Stimulated activated CD4-positive, alpha-beta T cell treated with anti-CD3 and anti-CD28 coated beads, Interleukin-1b, Interleukin-23, amount 100 ng/mL, for 24 hours (primary cell): Measurements from ENCODE around the gene GRPEL1.
A peak's percentile ranks its signal among the peaks of the same experiment; 100 is the strongest.
"Not testable (repeated sequence)": the region's sequence is repeated elsewhere in the genome, so short reads cannot be mapped to it uniquely, and the experiment has no call there.

Source experiments
- DNase-seq, 4 experiments: peaks; one replicate each; pipeline ENCODE4 v3.0.0-alpha.2; 2020; ENCODE audit warnings: low read depth in 4 of 4, low spot score in 1 of 4

GRPEL1 gene

DNA sequence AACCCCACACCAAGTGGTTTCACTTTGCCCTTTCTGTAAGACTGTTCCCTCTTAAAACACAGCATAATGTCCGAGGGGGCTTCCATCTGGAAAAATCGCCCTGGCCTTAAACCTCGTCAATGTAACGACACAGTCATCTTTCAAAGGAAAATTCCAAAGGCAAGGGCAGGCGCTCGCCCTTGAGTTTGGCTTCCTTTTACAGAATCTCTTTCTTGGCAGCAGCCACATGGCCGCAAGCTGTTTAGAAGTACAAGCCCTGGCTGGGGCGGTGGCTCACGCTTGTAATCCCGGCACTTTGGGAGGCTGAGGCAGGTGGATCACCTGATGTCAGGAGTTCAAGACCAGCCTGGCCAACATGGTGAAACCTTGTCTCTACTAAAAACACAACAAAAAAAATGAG, 27.1 kb upstream of the GRPEL1 start:
- DNase-seq, result no peak

DNA sequence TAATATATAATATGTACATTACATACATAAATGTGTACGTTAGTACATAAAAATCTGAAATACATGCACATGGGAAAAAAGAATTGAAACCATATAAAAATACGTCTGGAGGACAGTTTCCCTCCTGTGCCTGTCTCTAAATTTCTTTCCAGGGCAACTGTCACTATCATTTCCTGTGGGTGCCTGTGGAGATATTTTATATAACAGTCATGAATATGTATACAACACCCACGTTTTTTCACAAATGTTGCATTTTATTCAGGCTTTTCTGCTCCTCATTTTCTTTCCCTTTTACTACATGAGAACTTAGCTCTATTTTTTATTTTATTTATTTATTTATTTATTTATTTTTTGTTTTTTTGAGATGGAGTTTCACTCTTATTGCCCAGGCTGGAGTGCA, 24.2 kb upstream of the GRPEL1 start:
- no peak for DNase-seq

DNA sequence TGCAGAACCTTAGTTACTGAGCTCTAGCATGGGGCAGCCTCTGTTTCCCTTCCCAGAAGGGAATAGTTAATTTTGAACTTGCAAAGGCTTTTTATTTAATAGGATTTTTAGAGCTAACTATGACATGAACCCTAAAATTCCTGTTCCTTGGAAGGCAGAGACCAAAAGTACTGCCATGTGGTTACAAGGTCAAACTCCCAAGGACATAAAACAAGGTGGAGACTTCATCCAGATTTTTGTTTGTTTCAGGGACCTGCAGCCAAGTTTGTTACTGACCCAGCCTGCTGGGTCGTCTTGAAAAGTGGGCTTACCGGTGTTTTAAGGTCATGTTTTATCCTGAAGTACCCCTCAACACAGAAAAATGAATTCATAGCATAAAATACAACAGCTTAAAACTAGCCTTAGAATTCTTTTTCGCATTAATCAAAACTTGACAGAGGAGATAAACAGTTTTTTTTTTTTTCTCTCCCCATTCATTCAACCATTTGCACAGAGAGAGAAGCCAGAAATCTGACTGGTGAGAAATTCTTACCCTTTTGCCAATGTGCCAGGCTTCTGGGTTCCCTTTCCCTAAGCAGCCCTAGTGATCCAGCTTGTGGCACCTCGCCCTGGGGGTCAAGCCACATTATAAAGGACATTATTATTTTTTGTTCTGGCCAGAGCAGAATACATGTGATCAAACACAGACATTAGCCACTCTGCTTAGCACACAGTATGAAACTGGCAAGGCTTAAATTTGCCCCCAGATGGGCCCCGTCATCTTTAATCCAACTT, 21.5 kb upstream of the GRPEL1 start:
- no peak for DNase-seq

GRCh38 chr4:7087036-7087435, 19.2 kb upstream of the GRPEL1 start:
- no peak for DNase-seq

DNA sequence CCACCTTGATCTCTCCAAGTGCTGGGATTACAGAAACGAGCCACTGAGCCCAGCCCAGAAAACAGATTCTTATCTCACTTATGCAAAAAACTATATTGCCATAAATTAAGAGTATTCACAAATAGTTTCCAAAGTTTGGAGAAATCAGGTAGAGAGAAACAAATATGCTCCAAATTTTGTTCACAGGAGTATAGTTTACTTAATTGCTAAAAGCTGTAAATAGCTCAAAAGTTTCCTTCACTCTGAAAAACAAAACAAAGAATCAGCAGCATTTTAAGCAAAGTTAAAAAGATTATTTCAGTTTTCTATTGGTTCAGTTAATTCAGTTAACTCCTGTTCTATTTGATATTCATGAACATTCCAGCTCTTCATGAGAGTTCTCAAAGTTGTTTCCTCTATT, 18.5 kb upstream of the GRPEL1 start:
- DNase-seq, result no peak

- DNase-seq, result not testable (repeated sequence)
Measured at GRCh38 chr4:7084564-7084961, 16.7 kb upstream of the GRPEL1 start.

DNA sequence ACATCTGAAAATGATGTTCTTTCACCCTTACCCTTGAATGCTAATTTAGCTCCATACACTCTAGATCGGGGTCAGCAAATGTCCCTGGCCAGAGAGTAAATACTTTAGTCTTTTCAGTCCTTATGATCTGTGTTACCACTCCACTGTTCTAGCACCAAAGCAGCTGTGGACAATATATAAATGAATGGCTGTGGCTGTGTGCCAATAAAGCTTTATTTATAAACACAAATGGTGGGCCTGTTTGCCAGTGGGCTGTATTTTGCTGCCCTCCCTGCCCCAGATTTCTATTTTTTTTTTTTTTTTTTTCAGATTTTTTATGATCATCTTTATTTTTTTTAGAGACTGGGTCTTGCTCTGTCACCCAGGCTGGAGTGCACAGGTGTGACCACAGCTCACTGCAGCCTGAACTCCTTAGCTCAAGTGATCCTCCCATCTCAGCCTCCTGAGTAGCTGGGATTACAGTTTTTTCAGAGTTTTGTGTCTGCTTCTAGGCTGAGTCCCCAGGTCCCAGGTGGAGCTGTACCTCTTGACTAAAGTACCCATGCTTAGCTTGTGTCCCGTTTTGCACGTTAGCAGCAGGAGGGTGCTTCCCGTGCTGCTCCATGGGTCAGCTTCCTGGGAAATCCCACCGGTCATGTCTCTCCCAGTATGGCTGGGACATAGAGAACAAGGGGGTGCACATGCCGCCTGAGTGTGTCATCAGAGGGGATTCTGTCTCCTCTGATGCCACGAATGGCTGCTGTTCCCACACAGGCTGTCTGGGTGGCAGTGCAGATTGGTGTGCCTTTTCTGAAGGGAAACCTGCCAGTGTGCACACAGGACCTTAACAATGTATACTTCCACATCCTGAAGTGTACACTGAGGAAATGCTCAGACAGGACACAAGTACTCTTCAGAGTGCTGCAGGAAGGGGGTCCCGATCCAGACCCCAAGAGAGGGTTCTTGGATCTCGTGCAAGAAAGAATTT, 16.0 kb upstream of the GRPEL1 start:
- no peak for DNase-seq

DNA sequence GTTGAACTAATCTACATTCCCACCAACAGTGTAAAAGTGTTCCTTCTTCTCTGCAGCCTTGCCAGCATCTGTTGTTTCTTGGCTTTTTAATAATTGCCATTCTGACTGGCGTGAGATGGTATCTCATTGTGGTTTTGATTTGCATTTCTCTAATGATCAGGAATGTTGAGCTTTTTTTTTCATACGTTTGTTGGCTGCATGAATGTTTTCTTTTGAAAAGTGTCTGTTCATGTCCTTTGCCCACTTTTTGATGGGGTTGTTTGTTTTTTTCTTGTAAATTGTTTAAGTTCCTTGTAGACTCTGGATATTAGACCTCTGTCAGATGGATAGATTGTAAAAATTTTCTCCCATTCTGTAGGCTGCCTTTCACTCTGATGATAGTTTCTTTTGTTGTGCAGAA, 12.0 kb upstream of the GRPEL1 start:
- not testable (repeated sequence) for DNase-seq

- DNase-seq, result not testable (repeated sequence)
Measured at GRCh38 chr4:7079483-7079882, 11.6 kb upstream of the GRPEL1 start.

- no peak for DNase-seq
Measured at GRCh38 chr4:7078025-7078424, 10.2 kb upstream of the GRPEL1 start.

DNA sequence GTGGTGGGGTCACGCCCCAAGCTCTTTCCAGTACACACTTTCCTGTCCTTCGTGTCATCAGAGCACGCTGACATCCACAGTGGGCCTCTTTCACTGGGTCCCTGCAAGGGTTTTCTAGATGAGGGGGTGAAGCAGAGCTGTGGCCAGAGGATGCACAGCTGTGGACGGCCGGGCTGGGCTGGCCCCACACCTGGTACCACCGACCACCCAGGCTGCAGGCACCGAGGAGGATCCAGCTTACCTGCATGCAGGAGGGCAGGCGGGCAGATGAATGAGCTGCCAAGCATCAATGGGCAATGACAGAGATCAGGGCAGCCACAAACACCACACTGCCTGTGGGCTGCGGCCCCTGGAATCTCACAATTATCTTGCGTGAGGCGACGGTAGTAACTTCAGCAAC, 9.5 kb upstream of the GRPEL1 start:
- DNase-seq, result no peak

- DNase-seq, result no peak
Measured at GRCh38 chr4:7076696-7077082, 8.8 kb upstream of the GRPEL1 start.

GRCh38 chr4:7075962-7076695, 8.3 kb upstream of the GRPEL1 start:
- DNase-seq, result no peak

DNA sequence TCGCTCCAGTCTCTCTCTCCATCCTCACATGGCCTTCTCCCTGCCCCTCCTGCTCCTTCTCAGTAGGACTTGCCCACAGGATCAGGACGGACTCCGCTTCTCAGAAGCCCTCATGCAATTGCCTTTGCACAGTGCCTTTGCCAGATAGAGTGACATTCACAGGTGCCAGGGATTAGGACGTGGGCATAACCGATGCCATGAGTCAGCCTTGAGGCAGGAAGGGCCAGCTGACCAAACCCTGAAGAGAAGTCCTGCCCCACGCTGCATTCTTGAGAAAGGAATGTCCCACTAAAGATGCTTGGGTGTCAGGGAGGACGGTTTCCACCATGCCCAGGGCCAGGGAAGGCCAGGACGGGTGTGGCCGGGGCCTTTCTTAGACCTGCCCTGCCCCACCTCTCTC, 6.6 kb upstream of the GRPEL1 start:
- DNase-seq, result no peak

GRCh38 chr4:7073526-7074390, 5.9 kb upstream of the GRPEL1 start:
- no peak for DNase-seq

- no peak for DNase-seq
Measured at GRCh38 chr4:7073059-7073458, 5.2 kb upstream of the GRPEL1 start.

- peak; percentile 73 to 82 (median 76) for DNase-seq
Measured at GRCh38 chr4:7070729-7071511, 3.1 kb upstream of the GRPEL1 start.

DNA sequence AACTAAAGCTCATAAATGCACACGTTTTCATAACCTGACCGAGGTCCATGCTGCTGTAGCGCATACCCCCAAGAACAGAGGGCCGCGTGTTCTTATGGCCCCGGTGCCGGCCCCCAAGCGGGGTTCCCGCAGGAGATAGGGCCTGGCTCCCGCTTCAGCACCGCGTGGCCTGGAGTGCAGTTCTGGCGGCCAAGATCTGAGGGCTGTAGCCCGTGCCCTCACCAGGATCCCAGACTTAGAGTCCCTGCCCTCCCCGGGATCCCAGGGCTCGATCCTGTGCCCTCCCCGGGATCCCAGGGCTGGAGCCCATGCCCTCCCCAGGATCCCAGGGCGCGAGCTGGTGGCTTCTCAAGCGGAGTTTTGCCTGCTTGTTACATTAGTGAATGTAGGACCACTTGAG, 1.0 kb upstream of the GRPEL1 start:
- no peak for DNase-seq

GRCh38 chr4:7068279-7068842, 497 bp upstream of the GRPEL1 start:
- no peak for DNase-seq

GRCh38 chr4:7067126-7067451, 775 bp downstream of the GRPEL1 start:
- DNase-seq, result no peak
